Peyer's patch (tissue), 4 donors: Measurements from ENCODE around the gene SELENON.

Source experiments
- CTCF ChIP-seq, 6 experiments: fragments of 450-650 bp in 4 of 6; fragments of 200-600 bp in 2 of 6; sonication (generic) in 1 of 6; IDR thresholded peaks; one replicate each; pipeline ENCODE4 v1.5.1; 2017 to 2019; ENCODE audit warnings: antibody characterized with exemption in 6 of 6, mild to moderate bottlenecking in 3 of 6, moderate library complexity in 1 of 6
- POLR2A ChIP-seq, 2 donors: fragments of 450-650 bp; IDR thresholded peaks; one replicate each; pipeline ENCODE4 v1.5.1; 2017; ENCODE audit warnings: antibody characterized with exemption in 2 of 2, mild to moderate bottlenecking in 2 of 2, moderate library complexity in 2 of 2

GRCh38 chr1:25813071-25813733, 13.2 kb downstream of the SELENON start:
- no peak for TF ChIP-seq CTCF (IDR thresholded peaks at IDR 0.05)
- TF ChIP-seq POLR2A (IDR thresholded peaks at IDR 0.05): no peak
